A549 (cell line): ENCODE measurements around the gene UPB1. TPM values are rescaled to one million over a fixed set of nuclear protein-coding genes. Genes with fewer than 3 reads are reported as not detected.

Source experiments
- ATAC-seq, 2 experiments: fragments of 200-7000 bp in 1 of 2; fragments of >200 bp in 1 of 2; cut with Nextera tagmentation in 1 of 2; cut with Tn5 transposase in 1 of 2; 3 replicates each; pipeline versions ENCODE4 v1.8.0 to v1.9.1; 2018 to 2020; ENCODE audit warnings: mild to moderate bottlenecking in 1 of 2, moderate library complexity in 1 of 2
- CTCF ChIA-PET: fragments of 300-600 bp; sonication (Branson Sonifier 250); formaldehyde crosslinking; extraction: SDS; loops from one replicate; lab custom pipeline; 2021; ENCODE audit warnings: antibody characterized with exemption, inconsistent platforms; lab: Yijun Ruan, JAX
- POLR2A ChIA-PET: fragments of 350-600 bp; formaldehyde crosslinking; extraction: SDS; loops from one replicate; lab custom pipeline; 2021; ENCODE audit warnings: antibody characterized with exemption, inconsistent platforms; lab: Yijun Ruan, JAX
- DNase-seq, 2 experiments: peaks; one replicate each; pipeline versions ENCODE4 v3.0.0 to v3.0.0-alpha.2; 2011 to 2016; ENCODE audit warnings: low read depth in 1 of 2, low spot score in 1 of 2
- FAIRE-seq: peaks from 2 replicates; lab custom pipeline; 2011; peaks lifted over from hg19 to GRCh38; lab: Jason Lieb, UNC
- H3K27ac ChIP-seq, 2 experiments: fragments of >200 bp; sonication (Bioruptor Twin); formaldehyde crosslinking; 3 replicates each; pipeline ENCODE4 v1.5.1; 2016 to 2017
- H3K4me1 ChIP-seq: fragments of >200 bp; sonication (Bioruptor Twin); formaldehyde crosslinking; 3 replicates; pipeline ENCODE4 v1.6.1; 2016
- H3K4me2 ChIP-seq: fragments of >200 bp; sonication (Bioruptor Twin); formaldehyde crosslinking; 3 replicates; pipeline ENCODE4 v1.6.1; 2016
- H3K4me3 ChIP-seq: fragments of >200 bp; sonication (Bioruptor Twin); formaldehyde crosslinking; 3 replicates; pipeline ENCODE4 v1.5.1; 2016
- H3K9me3 ChIP-seq: fragments of >200 bp; sonication (Bioruptor Twin); formaldehyde crosslinking; 3 replicates; pipeline ENCODE4 v1.6.1; 2016
- CBX8 ChIP-seq: fragments of 200-600 bp; sonication (generic); IDR thresholded peaks from 2 replicates; pipeline ENCODE4 v1.6.1; 2016
- CEBPB ChIP-seq, 2 experiments: fragments of >200 bp in 1 of 2; sonication (Bioruptor Twin) in 1 of 2; formaldehyde crosslinking in 1 of 2; IDR thresholded peaks; 2 replicates each; pipeline ENCODE4 v1.6.1; 2012 to 2016
- CHD2 ChIP-seq: fragments of 150-350 bp; IDR thresholded peaks from 2 replicates; pipeline ENCODE4 v1.6.1; 2014; ENCODE audit warnings: low read length; ENCODE audit not compliant: partially characterized antibody
- CHD4 ChIP-seq: fragments of 200-600 bp; sonication (generic); IDR thresholded peaks from 2 replicates; pipeline ENCODE4 v1.6.1; 2016; ENCODE audit warnings: antibody characterized with exemption, mild to moderate bottlenecking, borderline replicate concordance
- ESRRA ChIP-seq: fragments of 150-350 bp; IDR thresholded peaks from 2 replicates; pipeline ENCODE4 v1.6.1; 2014; ENCODE audit warnings: mild to moderate bottlenecking, low read length, borderline replicate concordance
- FOSL2 ChIP-seq, 2 experiments: fragments of 450-650 bp in 1 of 2; fragments of >200 bp in 1 of 2; sonication (Bioruptor Twin) in 1 of 2; formaldehyde crosslinking; IDR thresholded peaks; 2 replicates each; pipeline versions ENCODE4 v1.5.0 to v1.6.1; 2016 to 2020; ENCODE audit warnings: mild to moderate bottlenecking in 1 of 2, moderate library complexity in 1 of 2
- FOXS1 ChIP-seq: fragments of 250-450 bp; sonication (Bioruptor Pico); IDR thresholded peaks from 2 replicates; pipeline ENCODE4 v1.5.0; 2020; ENCODE audit warnings: mild to moderate bottlenecking, moderate library complexity
- GATA3 ChIP-seq: IDR thresholded peaks from 2 replicates; pipeline ENCODE4 v1.6.1; 2012; ENCODE audit warnings: borderline replicate concordance
- HES2 ChIP-seq: fragments of >200 bp; sonication (Bioruptor Twin); formaldehyde crosslinking; IDR thresholded peaks from 2 replicates; pipeline ENCODE4 v1.6.1; 2016
- JUNB ChIP-seq: fragments of >200 bp; sonication (Bioruptor Twin); formaldehyde crosslinking; IDR thresholded peaks from 2 replicates; pipeline ENCODE4 v1.6.1; 2016
- KDM1A ChIP-seq: fragments of 200-600 bp; sonication (generic); IDR thresholded peaks from 2 replicates; pipeline ENCODE4 v1.6.1; 2016; ENCODE audit warnings: low read depth, mild to moderate bottlenecking
- MAFK ChIP-seq: fragments of 450-650 bp; IDR thresholded peaks from 2 replicates; pipeline ENCODE4 v1.6.1; 2014; ENCODE audit not compliant: partially characterized antibody
- MAZ ChIP-seq: fragments of 150-350 bp; IDR thresholded peaks from 2 replicates; pipeline ENCODE4 v1.6.1; 2014; ENCODE audit warnings: antibody characterized with exemption, low read depth, low read length, borderline replicate concordance
- MYC ChIP-seq: IDR thresholded peaks from 2 replicates; pipeline ENCODE4 v1.6.1; 2012; ENCODE audit warnings: mild to moderate bottlenecking, inconsistent platforms, low read length, improper control_type of control experiment, borderline replicate concordance
- NPAS2 ChIP-seq: fragments of 250-450 bp; sonication (Bioruptor Pico); IDR thresholded peaks from 2 replicates; pipeline ENCODE4 v1.8.0; 2022; ENCODE audit warnings: mild to moderate bottlenecking, moderate library complexity, borderline replicate concordance
- RAD21 ChIP-seq, 2 experiments: fragments of >200 bp in 1 of 2; sonication (Bioruptor Twin) in 1 of 2; formaldehyde crosslinking in 1 of 2; IDR thresholded peaks in 1 of 2; conservative IDR thresholded peaks in 1 of 2; 2 replicates in 1 of 2; 3 replicates in 1 of 2; pipeline ENCODE4 v1.6.1; 2012 to 2018; ENCODE audit warnings: inconsistent platforms in 1 of 2
- RCOR1 ChIP-seq: fragments of 150-350 bp; IDR thresholded peaks from 2 replicates; pipeline ENCODE4 v1.6.1; 2014; ENCODE audit warnings: antibody characterized with exemption, low read length, low read depth
- RNF2 ChIP-seq: fragments of 200-600 bp; sonication (generic); IDR thresholded peaks from 2 replicates; pipeline ENCODE4 v1.6.1; 2016; ENCODE audit warnings: low read depth, mild to moderate bottlenecking, antibody characterized with exemption, moderate library complexity, borderline replicate concordance
- WGBS: methylation state at CpG from one replicate; pipeline ENCODE4 v1.1.6; 2017; ENCODE audit errors: missing lambda C conversion rate; 5-methylcytosine and 5-hydroxymethylcytosine counted together
- polyA plus RNA-seq, 4 experiments: library from polyadenylated mRNA; depleted of rRNA in 3 of 4; stranded (reverse); fragments of >200 nt; fragmentation: RNase III in 1 of 4; extraction: RNeasy Plus Mini Kit Qiagen cat#74134 plus additional on column Dnase treatment in 1 of 4; gene quantifications; 2 replicates in 3 of 4; 3 replicates in 1 of 4; pipeline ENCODE4 v1.2.3, GENCODE V29; 2011 to 2017
- TF ChIP-seq, protein P1 (sequence below): fragments of 150-350 bp; IDR thresholded peaks from 2 replicates; pipeline ENCODE4 v1.6.1; 2014; ENCODE audit warnings: low read depth, mild to moderate bottlenecking, low read length
- TF ChIP-seq, protein P2 (sequence below): fragments of >200 bp; sonication (Bioruptor Twin); formaldehyde crosslinking; IDR thresholded peaks from 3 replicates; pipeline ENCODE4 v1.5.1; 2016
- TF ChIP-seq, protein P3 (sequence below): IDR thresholded peaks from 2 replicates; pipeline ENCODE4 v1.6.1; 2012
- TF ChIP-seq, protein P4 (sequence below): fragments of >200 bp; sonication (Bioruptor Twin); formaldehyde crosslinking; IDR thresholded peaks from 3 replicates; pipeline ENCODE4 v1.6.1; 2016

Gene UPB1
- polyA plus RNA-seq, 2 of the 4 experiments (the other 2 are of a cell fraction), result 0.04 TPM; not detected in 1

- ChIA-PET POLR2A (no interaction called here), CTCF (interaction anchor here (1.7 kb wide), 1 partner anchor 8 kb away, joined by 6 read pairs; no protein-coding TSS in a partner anchor)
- H3K9me3 ChIP-seq, result no peaks in the 10 kb centered on the region
- no peak overlapping the region for H3K4me3 ChIP-seq
- 56% methylated on average over 3 of the region's 3 CpGs for WGBS
- TF ChIP-seq FOSL2 (IDR thresholded peaks at IDR 0.05), result no peak
- TF ChIP-seq FOSL2 (CRISPR knock-in tag; IDR thresholded peaks at IDR 0.05), result peak; percentile 32; the same call in 1 of the 2 replicates
- TF ChIP-seq, protein P1, sequence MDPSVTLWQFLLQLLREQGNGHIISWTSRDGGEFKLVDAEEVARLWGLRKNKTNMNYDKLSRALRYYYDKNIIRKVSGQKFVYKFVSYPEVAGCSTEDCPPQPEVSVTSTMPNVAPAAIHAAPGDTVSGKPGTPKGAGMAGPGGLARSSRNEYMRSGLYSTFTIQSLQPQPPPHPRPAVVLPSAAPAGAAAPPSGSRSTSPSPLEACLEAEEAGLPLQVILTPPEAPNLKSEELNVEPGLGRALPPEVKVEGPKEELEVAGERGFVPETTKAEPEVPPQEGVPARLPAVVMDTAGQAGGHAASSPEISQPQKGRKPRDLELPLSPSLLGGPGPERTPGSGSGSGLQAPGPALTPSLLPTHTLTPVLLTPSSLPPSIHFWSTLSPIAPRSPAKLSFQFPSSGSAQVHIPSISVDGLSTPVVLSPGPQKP, result no peak
- TF ChIP-seq CEBPB (IDR thresholded peaks at IDR 0.05), result peak; percentile 45 to 46; a peak in 2 of 4 replicates
- TF ChIP-seq, all 56 proteins: peak for 2
- ATAC-seq, result no peak
- H3K27ac ChIP-seq, result peak overlapping the region; percentile 52 to 75; a peak in 5 of 6 replicates
- FAIRE-seq, result no peak
- H3K4me1 ChIP-seq, result peaks cover 36% of the 10 kb centered on the region
- peak overlapping the region; percentile 54 for H3K4me2 ChIP-seq
- DNase-seq, result no peak
These were observed 12.6 kb upstream of the UPB1 start for GRCh38 chr22:24482575-24482974.

GRCh38 chr22:24482998-24483397 is 12.1 kb upstream of the UPB1 start:
- no peaks in the 10 kb centered on the region for H3K9me3 ChIP-seq
- peaks cover 36% of the 10 kb centered on the region for H3K4me1 ChIP-seq
- TF ChIP-seq MYC (no peak), RCOR1 (no peak)
- peak overlapping the region; percentile 52 to 75; a peak in 4 of 6 replicates for H3K27ac ChIP-seq
- no peak overlapping the region for H3K4me3 ChIP-seq
- ChIA-PET POLR2A (no interaction called here), CTCF (interaction anchor here (1.5 to 1.7 kb wide), 2 partner anchors 9 to 24 kb away, joined by 5 to 6 read pairs; no protein-coding TSS in a partner anchor)
- 42% methylated on average over 2 of the region's 2 CpGs for WGBS
- FAIRE-seq (no peak), ATAC-seq (no peak), DNase-seq (no peak)
- peak overlapping the region; percentile 54 for H3K4me2 ChIP-seq

GRCh38 chr22:24483976-24484545 is 11.1 kb upstream of the UPB1 start:
- 84% methylated on average over 5 of the region's 5 CpGs for WGBS
- ChIA-PET POLR2A (no interaction called here), CTCF (interaction anchor here (1.0 to 1.7 kb wide), 4 partner anchors 10 to 23 kb away, joined by 3 to 6 read pairs (median 4); no protein-coding TSS in a partner anchor)
- DNase-seq (no peak), ATAC-seq (no peak), FAIRE-seq (no peak)
- H3K27ac ChIP-seq, result peak overlapping the region in 1 of 2 experiments; percentile 62; a peak in 3 of 6 replicates
- H3K9me3 ChIP-seq, result no peaks in the 10 kb centered on the region
- peaks cover 36% of the 10 kb centered on the region for H3K4me1 ChIP-seq
- H3K4me3 ChIP-seq, result no peak overlapping the region
- TF ChIP-seq, protein P1, result no peak
- TF ChIP-seq RAD21 (conservative IDR thresholded peaks at IDR 0.05 in 1 of 2, IDR thresholded peaks at IDR 0.05 in 1 of 2), result no peak
- TF ChIP-seq CHD2, result no peak
- no peak for TF ChIP-seq MAZ
- no peak for TF ChIP-seq CHD4
- TF ChIP-seq, protein P2, sequence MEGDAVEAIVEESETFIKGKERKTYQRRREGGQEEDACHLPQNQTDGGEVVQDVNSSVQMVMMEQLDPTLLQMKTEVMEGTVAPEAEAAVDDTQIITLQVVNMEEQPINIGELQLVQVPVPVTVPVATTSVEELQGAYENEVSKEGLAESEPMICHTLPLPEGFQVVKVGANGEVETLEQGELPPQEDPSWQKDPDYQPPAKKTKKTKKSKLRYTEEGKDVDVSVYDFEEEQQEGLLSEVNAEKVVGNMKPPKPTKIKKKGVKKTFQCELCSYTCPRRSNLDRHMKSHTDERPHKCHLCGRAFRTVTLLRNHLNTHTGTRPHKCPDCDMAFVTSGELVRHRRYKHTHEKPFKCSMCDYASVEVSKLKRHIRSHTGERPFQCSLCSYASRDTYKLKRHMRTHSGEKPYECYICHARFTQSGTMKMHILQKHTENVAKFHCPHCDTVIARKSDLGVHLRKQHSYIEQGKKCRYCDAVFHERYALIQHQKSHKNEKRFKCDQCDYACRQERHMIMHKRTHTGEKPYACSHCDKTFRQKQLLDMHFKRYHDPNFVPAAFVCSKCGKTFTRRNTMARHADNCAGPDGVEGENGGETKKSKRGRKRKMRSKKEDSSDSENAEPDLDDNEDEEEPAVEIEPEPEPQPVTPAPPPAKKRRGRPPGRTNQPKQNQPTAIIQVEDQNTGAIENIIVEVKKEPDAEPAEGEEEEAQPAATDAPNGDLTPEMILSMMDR, result no peak
- no peak for TF ChIP-seq NPAS2 (CRISPR knock-in tag)
- no peak for TF ChIP-seq MAFK
- TF ChIP-seq FOXS1 (CRISPR knock-in tag), result no peak
- no peak for TF ChIP-seq RNF2
- TF ChIP-seq GATA3, result no peak
- no peak for TF ChIP-seq CBX8
- no peak for TF ChIP-seq ESRRA
- no peak for TF ChIP-seq JUNB
- no peak for TF ChIP-seq KDM1A
- TF ChIP-seq, protein P3, sequence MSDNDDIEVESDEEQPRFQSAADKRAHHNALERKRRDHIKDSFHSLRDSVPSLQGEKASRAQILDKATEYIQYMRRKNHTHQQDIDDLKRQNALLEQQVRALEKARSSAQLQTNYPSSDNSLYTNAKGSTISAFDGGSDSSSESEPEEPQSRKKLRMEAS, result no peak
- TF ChIP-seq, protein P4, sequence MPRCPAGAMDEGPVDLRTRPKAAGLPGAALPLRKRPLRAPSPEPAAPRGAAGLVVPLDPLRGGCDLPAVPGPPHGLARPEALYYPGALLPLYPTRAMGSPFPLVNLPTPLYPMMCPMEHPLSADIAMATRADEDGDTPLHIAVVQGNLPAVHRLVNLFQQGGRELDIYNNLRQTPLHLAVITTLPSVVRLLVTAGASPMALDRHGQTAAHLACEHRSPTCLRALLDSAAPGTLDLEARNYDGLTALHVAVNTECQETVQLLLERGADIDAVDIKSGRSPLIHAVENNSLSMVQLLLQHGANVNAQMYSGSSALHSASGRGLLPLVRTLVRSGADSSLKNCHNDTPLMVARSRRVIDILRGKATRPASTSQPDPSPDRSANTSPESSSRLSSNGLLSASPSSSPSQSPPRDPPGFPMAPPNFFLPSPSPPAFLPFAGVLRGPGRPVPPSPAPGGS, result no peak
- no peak for TF ChIP-seq HES2
- TF ChIP-seq, all 56 proteins: peak for 0
- no peak overlapping the region for H3K4me2 ChIP-seq
